Measurements from ENCODE around the gene MTA1.

GRCh38 chr14:105444859-105445258 is 25.2 kb downstream of the MTA1 start:
- TF ChIP-seq TBP (IDR thresholded peaks at IDR 0.05; ENCODE audit: low read depth, low read length) (no peak), CTCF (IDR thresholded peaks at IDR 0.05; ENCODE audit: control extremely low read depth in 1 of 3, insufficient read depth in 1 of 3, low read depth in 1 of 3, low read length in 3 of 3) (no peak), POLR2AphosphoS5 (IDR thresholded peaks at IDR 0.05; ENCODE audit: low read depth, low read length) (no peak)

All from H1 (cell line).